DOHH2 (cell line): ENCODE measurements around the gene TEDDM1.

Experiments used
- H3F3A ChIP-seq: fragments of 200-600 bp; sonication (generic), shearing (Covaris generic); 2 replicates; pipeline ENCODE4 v1.6.0; 2016; ENCODE audit warnings: antibody characterized with exemption, mild to moderate bottlenecking; ENCODE audit not compliant: control insufficient read depth, insufficient read depth
- H3K27ac ChIP-seq: fragments of 200-600 bp; sonication (generic); 2 replicates; pipeline ENCODE4 v1.5.1; 2014; ENCODE audit warnings: low read depth, mild to moderate bottlenecking, low read length, moderate library complexity
- H3K27me3 ChIP-seq: fragments of 200-600 bp; sonication (generic); 2 replicates; pipeline ENCODE4 v1.6.1; 2014; ENCODE audit warnings: mild to moderate bottlenecking, low read length, mixed read lengths; ENCODE audit not compliant: control insufficient read depth
- H3K36me3 ChIP-seq: fragments of 200-600 bp; sonication (generic); 2 replicates; pipeline ENCODE4 v1.6.1; 2014; ENCODE audit warnings: mild to moderate bottlenecking, low read length, moderate library complexity, mixed read lengths; ENCODE audit not compliant: control insufficient read depth
- H3K4me1 ChIP-seq: fragments of 200-600 bp; sonication (generic); 2 replicates; pipeline ENCODE4 v1.6.1; 2014; ENCODE audit warnings: mild to moderate bottlenecking, low read length, mixed read lengths; ENCODE audit not compliant: control insufficient read depth
- H3K4me2 ChIP-seq: fragments of 200-600 bp; sonication (generic); 2 replicates; pipeline ENCODE4 v1.6.0; 2014; ENCODE audit warnings: mild to moderate bottlenecking, low read length, moderate library complexity
- H3K4me3 ChIP-seq: fragments of 200-600 bp; sonication (generic); 2 replicates; pipeline ENCODE4 v1.5.1; 2014; ENCODE audit warnings: mild to moderate bottlenecking, low read length, mixed read lengths
- H3K79me2 ChIP-seq: fragments of 200-600 bp; sonication (generic); 2 replicates; pipeline ENCODE4 v1.6.1; 2014; ENCODE audit warnings: mild to moderate bottlenecking, low read length, mixed read lengths; ENCODE audit not compliant: control insufficient read depth
- H3K9me2 ChIP-seq: fragments of 200-600 bp; sonication (generic); replicated peaks from 2 replicates; pipeline ENCODE4 v1.6.1; 2014; ENCODE audit warnings: mild to moderate bottlenecking, low read length, mixed read lengths; ENCODE audit not compliant: control insufficient read depth
- H3K9me3 ChIP-seq: fragments of 200-600 bp; sonication (generic); 2 replicates; pipeline ENCODE4 v1.6.1; 2014; ENCODE audit warnings: antibody characterized with exemption, low read length, mixed read lengths; ENCODE audit not compliant: control insufficient read depth, insufficient read depth
- H4K20me1 ChIP-seq: fragments of 200-600 bp; sonication (generic); 2 replicates; pipeline ENCODE4 v1.6.0; 2014; ENCODE audit warnings: low read depth, mild to moderate bottlenecking, antibody characterized with exemption, low read length, moderate library complexity; ENCODE audit not compliant: control insufficient read depth, insufficient read depth
- CTCF ChIP-seq: fragments of 200-600 bp; sonication (generic); IDR thresholded peaks from one replicate; pipeline ENCODE4 v1.5.1; 2014; ENCODE audit warnings: antibody characterized with exemption, mild to moderate bottlenecking, low read depth, low read length; ENCODE audit not compliant: poor library complexity, severe bottlenecking
- EZH2phosphoT487 ChIP-seq: fragments of 200-600 bp; sonication (generic); IDR thresholded peaks from 2 replicates; pipeline ENCODE4 v1.6.1; 2017; ENCODE audit warnings: borderline replicate concordance, mild to moderate bottlenecking, antibody characterized with exemption, low read length, moderate library complexity, mixed read lengths

TEDDM1 gene

DNA sequence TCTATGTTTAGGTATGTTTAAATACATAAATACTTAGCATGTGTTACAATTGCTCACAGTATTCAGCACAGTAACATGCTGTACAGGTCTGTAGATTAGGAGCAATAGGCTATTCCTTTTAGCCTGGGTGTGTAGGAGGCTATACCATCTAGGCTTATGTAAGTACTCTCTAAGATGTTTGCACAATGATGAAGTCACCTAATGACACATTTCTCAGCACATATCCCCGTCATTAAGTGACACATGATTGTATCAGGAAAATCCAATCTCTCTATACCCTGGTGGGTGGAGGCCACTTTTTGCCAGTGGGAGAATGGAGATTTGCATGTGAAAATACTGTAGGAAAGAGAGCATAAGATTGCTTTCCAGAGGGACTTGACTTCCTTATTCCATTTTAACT lies 5.5 kb upstream of the TEDDM1 start:
- H3K9me3 ChIP-seq = no peaks in the 10 kb centered on the region
- no peaks in the 10 kb centered on the region for H3K79me2 ChIP-seq
- H3K9me2 ChIP-seq = no peaks in the 10 kb centered on the region
- H3K4me2 ChIP-seq = no peak overlapping the region
- TF ChIP-seq CTCF = no peak
- no peak for TF ChIP-seq EZH2phosphoT487
- H3K4me1 ChIP-seq = no peaks in the 10 kb centered on the region
- H3K27ac ChIP-seq = no peak overlapping the region
- H4K20me1 ChIP-seq = no peaks in the 10 kb centered on the region
- peaks cover 5% of the 10 kb centered on the region; the same call in 1 of the 2 replicates for H3K27me3 ChIP-seq
- no peaks in the 10 kb centered on the region for H3K36me3 ChIP-seq
- H3K4me3 ChIP-seq = no peak overlapping the region
- no peaks in the 10 kb centered on the region for H3F3A ChIP-seq

DNA sequence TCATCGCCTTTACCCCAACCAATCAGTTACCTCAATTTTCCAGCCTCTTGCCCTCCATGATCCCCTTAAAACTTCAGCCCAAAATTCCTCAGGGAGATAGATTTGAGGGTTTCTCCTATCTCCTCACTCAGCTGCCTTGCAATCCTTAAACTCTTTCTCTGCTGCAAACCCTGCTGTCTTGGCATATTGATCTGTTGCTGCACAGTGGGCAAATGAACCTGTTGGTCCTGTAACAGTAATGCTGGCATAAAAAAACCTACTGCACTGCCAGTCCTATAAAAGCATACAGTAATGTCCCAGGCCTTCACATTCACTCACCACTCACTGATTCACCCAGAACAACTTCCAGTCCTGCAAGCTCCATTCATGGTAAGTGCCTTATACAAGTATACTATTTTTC lies 5.1 kb upstream of the TEDDM1 start:
- no peaks in the 10 kb centered on the region for H3K79me2 ChIP-seq
- H3K36me3 ChIP-seq = no peaks in the 10 kb centered on the region
- H3K4me3 ChIP-seq = no peak overlapping the region
- H3K27ac ChIP-seq = no peak overlapping the region
- H3K4me1 ChIP-seq = no peaks in the 10 kb centered on the region
- TF ChIP-seq CTCF = no peak
- TF ChIP-seq EZH2phosphoT487 = no peak
- H3K4me2 ChIP-seq = no peak overlapping the region
- H3K9me2 ChIP-seq = no peaks in the 10 kb centered on the region
- H4K20me1 ChIP-seq = no peaks in the 10 kb centered on the region
- H3F3A ChIP-seq = no peaks in the 10 kb centered on the region
- H3K9me3 ChIP-seq = no peaks in the 10 kb centered on the region
- H3K27me3 ChIP-seq = peaks cover 5% of the 10 kb centered on the region; the same call in 1 of the 2 replicates

DNA sequence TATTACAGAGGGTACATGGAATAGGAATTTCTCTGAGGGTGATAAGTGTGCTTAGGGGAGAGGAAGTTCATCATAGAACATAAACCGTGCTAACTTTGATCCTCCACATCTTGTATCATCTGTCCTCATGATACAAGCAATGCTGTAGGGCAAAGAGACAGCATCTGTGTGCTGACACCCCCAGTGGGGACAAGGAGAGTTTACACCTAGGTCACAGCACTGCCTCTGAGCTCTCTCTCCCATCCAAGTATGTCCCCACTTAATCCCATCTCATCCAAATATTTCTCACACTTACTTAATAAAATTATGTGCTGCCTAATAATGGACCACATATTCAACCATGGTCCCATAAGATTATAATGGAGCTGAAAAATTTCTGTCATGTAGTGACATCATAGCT lies 4.3 kb upstream of the TEDDM1 start:
- no peak overlapping the region for H3K4me3 ChIP-seq
- no peaks in the 10 kb centered on the region for H3K36me3 ChIP-seq
- no peaks in the 10 kb centered on the region for H3K79me2 ChIP-seq
- H3K27ac ChIP-seq = no peak overlapping the region
- H3K27me3 ChIP-seq = peaks cover 5% of the 10 kb centered on the region; the same call in 1 of the 2 replicates
- H3K9me3 ChIP-seq = no peaks in the 10 kb centered on the region
- H4K20me1 ChIP-seq = no peaks in the 10 kb centered on the region
- H3K4me1 ChIP-seq = no peaks in the 10 kb centered on the region
- no peaks in the 10 kb centered on the region for H3K9me2 ChIP-seq
- H3K4me2 ChIP-seq = no peak overlapping the region
- TF ChIP-seq EZH2phosphoT487 (no peak), CTCF (no peak)
- H3F3A ChIP-seq = no peaks in the 10 kb centered on the region
